GM19025 (cell line): ENCODE measurements around the gene PPP4R4.
"Not testable (repeated sequence)": the region's sequence is repeated elsewhere in the genome, so short reads cannot be mapped to it uniquely, and the experiment has no call there.

Experiments
- ATAC-seq: cut with Tn5 transposase; IDR thresholded peaks from one replicate; pipeline ENCODE4 v1.9.1; 2021; ENCODE audit warnings: mild to moderate bottlenecking, low read depth, moderate library complexity; ENCODE audit not compliant: unreplicated experiment

PPP4R4 gene

DNA sequence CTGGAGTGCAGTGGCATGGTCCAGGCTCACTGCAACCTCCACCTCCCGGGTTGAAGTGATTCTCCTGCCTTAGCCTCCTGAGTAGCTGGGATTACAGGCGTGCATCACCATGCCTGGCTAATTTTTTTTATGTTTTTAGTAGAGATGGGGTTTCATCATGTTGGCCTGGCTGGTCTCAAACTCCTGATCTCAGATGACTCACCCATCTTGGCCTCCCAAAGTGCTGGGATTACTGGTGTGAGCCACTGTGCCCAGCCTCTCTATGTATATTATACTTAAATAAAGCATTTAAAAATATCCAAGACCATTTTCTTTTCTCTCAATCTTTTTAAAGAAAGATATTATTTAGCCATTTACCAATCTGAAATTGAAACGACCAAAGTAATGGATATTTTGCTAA, 90.1 kb downstream of the PPP4R4 start:
- ATAC-seq = not testable (repeated sequence)

DNA sequence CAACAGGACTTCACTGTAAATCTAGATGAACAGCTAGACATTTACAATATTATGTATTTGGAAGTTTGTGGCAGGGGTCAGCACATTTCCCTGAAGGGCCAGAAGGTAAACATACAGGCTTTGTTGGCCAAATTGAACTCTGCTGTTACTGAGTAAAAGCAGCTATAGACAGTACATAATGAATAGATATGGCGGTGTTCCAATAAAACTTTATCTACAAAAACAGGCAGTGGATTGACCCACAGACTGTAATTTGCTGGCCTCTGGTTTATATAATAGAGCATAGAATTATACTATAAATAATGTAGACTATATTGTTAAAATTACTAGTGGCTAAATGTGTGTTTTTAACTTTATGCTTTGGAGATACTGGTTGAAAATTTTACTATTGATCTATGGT, 93.2 kb downstream of the PPP4R4 start:
- ATAC-seq = no peak

DNA sequence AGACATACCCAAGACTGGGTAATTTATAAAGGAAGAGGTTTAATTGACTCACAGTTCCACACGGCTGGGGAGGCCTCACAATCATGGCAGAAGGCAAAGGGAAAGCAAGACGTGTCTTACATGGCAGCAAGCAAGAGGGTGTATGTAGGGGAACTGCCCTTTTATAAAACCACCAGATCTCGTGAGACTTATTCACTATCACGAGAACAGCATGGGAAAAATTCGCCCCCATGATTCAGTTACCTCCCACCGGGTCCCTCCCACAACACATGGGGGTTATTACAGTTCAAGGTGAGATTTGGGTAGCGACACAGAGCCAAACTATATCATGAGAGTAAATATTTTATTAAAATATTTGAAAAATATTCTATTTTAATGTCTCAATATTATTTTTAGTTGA, 94.5 kb downstream of the PPP4R4 start:
- ATAC-seq = not testable (repeated sequence)

DNA sequence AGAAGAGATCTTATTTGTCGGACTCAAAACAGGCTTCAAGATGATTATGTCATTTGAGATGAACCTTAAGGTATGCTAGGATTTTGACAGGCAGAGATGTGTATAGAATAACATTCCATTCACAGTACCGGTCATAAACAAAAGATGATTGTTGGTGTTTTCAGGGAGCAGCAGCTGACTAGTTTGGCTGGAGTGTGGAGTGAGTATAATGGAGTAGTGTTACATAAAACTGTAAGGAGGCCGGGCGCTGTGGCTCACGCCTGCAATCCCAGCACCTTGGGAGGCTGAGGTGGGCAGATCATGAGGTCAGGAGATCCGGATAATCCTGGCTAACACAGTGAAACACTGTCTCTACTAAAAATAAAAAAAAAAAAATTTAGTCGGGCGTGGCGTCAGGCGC, 95.0 kb downstream of the PPP4R4 start:
- no peak for ATAC-seq

DNA sequence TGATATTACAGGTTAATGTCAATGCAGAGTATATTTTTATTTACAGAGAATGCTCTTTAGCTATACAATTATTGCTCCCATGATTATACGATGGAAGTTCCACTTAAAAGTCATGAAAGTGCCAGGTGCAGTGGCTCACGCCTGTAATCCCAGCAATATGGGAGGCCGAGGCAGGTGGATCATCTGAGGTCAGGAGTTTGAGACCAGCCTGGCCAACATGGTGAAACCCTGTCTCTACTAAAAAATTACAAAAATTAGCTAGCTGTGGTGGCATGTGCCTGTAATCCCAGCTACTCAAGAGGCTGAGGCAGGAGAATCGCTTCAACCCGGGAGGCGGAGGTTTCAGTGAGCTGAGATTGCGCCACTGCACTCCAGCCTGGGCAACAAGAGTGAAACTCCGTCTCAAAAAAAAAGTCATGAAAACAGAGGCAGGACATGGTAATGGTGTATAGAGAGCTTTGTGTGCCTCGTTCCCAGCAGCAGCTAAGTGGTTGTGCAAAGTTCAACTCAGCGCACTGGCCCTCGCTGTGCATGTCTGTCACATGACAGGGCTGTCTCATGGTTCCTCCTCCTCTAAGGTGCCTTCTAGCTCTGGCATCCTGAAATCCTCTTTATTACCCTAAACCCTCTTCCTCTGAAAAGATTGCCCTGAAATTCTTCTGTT, 102.9 kb downstream of the PPP4R4 start:
- not testable (repeated sequence) for ATAC-seq

DNA sequence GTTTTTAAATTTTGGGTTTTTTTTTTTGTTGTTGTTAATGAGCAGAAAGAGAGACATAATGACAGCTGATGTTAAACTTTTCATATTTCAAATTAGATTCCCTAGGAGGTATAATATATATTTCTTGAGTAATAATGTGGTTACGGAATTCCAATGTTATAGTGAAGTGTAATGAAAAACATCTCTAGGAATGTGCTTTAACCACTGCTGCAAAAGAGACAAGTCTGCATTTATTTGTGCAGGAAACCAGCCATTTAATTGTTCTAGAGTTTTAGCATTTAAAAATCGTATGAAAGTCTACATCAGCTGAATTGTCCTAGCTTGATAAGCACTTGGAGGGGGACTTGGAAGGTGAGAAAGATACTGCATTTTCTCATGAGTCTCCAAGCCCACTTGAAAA, 104.6 kb downstream of the PPP4R4 start:
- no peak for ATAC-seq

DNA sequence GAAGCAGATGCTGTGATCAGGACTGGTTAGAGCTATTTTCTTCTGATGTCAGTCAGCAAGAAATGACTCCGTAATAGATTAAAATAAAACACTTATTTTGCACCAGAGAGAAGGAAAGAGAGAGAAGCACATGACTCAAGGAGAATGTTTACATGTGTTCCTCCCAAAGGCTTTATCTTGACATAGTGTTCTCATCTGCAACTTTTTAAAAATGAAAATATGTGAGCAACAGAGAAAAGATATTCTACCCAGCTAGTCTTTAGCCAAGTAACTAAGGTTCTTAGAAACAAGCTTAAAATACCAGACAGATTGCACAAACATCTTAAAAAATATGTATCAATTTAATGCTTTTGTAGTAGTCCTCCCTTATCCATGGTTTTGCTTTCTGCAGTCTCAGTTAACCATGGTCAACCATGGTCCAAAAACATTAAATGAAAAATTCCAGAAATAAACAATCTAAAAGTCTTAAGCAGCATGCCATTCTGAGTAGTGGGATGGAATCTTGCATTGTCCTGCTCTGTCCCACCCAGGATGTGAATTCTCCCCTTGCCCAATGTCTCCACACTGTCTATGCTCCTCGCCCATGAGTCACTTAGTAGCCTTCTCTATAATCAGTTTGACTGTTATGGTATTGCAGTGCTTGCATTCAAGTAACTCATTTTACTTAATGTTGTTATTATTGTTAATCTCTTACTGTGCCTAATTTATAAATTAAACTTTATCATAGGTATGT, 109.0 kb downstream of the PPP4R4 start:
- ATAC-seq = no peak

DNA sequence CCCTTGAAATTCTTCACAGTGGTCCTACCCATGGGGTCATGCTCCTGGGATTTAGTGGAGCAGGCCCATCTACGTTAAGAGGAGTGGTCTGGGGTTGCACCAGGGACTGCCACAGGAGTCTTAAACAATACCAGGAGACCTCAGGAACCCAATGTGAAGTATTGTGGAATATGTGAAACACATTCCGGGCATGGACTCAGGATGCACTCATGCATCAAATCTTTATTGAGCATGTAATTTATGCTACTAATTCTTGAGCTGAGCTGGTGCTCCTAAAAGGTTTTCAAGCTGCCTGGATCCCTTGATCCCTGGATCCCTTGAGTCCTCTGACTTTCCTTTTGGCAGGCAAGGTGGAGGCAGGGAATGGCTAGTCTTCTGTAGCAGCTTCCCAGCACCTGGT, 110.1 kb downstream of the PPP4R4 start:
- no peak for ATAC-seq

DNA sequence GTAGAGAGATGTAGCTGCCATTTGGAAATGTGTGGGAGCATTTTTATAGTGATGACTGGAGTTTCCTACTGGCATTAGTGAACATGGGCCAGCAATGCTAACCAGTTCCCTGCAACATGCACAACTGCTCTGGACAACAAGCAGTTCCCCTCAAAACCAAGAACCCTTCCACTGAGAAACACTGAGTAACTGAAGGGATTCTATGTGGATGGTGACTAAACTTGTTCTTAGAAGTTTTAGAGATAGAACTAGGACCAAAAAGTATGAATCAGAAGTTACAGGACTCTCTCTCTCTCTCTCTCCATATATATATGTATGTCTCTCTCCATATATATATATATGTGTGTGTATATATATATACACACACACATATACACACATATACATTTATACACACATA, 111.0 kb downstream of the PPP4R4 start:
- ATAC-seq = no peak

DNA sequence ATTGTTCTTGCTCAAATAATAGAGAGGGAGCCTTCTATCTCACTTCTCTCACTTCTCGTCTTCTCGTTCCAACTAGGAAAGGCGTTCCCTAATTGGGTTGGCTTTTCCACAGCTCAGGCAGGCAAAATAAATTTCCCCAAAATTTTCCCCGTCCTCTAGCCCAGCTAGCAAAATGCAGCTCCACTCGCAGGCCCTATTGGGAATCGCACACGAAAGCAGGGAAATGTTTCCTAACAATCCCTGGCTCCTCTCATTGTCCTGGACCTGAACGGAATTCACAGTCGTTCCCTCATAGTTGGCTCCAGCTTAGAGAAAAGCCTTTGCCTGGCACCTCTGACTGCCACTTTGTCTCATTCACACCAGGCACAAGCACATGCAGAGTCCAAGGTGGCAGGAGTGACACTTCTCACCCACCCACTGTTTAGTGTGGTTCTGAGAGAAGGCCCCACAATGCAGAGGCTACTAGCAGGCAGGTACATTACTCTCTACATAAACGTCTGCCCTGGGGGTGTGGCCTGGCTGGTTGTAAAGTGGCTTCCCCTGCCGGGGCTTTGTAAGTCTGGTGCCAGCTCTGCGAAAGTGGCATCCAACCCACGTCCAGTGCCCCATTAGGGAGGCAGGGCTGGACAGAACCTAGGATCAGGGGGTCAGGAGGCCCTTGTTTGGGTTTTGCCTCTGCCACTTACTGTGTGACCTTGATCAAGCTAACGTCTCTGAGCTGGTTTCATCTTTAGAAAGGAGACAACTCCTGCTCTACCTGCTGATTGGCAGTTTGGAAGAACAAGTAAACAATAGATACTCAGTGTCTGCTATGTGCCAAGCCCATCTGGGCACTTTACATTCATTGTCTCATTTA, 114.7 kb downstream of the PPP4R4 start:
- no peak for ATAC-seq

DNA sequence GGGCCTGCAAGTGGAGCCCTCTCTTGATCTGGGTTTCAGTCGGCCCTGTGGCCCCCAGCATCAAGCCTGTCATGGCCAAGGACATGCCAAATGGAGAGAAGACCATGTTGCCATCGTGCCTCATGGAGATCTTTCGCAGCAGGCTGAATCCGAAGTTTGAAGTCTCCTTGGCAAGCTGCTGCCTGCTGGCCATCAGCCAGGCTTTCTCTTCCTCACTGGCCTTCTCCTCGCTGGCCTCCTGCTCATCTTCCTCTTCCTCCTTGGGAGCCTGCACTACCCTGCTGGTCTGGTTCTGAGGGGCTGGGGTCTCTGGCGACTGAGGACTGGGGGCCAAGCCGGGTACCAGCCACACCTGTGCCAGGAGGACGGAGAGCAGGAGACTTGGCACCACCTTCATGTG, 116.1 kb downstream of the PPP4R4 start:
- ATAC-seq = no peak

DNA sequence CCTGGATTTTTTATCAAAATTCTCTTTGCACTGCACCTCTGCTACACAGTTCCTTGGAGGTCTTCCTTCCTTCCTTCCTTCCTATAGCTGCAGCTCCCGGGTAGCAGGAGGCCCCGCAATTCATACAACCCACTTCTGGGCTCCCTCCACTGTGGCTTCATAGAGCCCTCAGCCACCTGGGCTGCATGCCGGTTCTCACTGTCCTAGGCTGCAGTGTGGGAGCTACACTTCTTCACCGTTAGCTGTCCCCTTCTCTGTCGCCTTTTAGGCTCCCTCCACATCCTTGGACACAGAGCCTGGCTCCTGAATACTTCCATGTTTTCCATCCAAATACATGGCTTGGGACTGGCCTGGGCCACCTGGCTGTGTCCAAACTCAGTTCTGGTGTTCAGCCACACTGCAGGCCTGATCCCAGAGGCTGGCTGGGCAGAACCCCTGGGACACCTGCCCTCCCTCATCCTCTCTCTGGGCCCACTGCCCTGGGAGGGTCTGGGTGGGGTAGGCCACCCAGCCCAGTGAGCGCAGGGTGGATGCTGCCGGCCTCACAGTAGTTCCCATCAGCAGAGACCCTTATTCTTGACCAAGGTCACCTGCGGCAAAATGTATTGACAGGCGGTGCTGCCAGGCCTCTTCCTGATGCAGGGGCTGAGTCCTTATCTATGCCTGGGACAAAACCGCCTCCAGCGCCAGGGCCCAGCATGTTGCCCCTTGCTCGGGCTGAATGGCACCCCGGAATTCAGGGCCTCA, 117.2 kb downstream of the PPP4R4 start:
- ATAC-seq = no peak

DNA sequence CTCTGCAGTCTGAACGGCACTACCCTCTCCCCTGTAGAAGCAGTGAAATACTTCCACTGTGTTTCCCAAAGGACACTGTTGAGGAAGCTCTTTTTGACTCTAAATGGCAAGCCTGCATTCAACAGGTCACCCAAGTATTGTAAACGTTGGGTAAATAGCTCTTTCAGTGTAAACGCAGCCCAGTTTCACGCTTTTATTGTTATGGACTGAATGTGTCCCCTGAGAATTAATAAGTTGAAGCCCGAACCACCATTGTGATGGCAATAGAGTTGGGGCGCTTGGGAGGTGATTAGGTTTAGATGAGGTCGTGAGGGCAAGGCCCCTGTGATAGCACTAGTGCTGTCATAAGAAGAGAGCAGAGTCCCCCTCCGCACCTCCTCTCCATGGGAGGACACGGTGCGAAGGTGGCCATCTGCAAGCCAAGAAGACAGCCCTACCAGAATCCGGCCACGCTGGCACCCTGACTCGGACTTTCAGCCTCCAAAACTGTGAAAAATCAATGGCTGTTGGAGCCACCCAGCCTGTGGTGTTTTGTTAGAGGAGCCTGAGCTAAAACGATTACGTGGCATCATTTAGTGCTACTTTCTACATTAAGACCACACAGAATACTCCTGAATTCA, 117.9 kb downstream of the PPP4R4 start:
- ATAC-seq = no peak

DNA sequence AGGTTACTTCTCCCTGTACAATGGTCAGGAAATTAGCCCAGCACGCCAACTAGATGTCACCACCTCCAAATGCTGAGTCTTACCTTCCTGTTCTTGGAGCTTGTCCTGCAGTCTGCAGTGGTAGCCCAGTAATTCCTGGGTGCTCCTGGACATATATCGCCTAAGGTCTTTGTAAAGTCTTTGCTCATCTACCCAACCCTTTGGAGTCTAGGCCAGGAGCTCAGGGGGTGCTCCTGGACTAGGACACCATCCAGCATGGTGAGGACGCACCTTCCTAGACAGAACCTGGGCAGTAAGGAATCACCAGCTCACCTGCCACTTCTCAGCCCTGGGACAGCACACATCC, 118.4 kb downstream of the PPP4R4 start:
- ATAC-seq = no peak

DNA sequence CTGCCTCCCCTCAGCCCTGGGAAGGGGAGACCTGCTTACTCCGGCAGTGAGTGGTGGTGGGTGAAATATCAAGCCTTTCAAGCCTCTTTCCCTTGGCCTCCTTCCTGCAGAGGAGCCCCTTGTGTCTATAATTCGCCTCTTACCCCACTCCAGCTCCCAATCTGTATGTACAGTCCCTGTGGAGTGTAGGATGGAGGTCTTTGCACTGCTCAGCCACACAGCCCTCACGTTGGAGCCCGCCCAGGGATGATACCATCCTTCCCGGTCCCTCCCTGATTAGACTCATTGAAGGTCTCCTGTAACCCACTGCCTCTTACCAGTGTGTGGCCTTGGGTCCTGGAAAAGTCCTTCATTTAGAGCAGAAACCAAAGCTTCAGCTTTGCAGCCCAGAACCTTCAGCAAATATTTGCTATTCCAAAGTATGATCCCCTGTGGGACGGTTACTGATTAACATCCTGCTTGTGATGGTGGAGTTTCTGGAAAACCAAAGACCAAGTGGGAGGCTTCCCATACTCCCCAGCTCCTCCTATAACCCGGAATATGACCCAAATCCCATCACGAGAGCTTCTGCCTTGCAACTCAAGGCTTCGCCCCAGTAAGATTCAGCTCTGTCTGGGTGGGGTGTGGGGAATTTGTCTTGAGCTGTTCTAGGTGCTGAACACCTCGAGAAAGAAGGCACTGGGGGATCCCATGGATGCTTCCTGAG, 118.9 kb downstream of the PPP4R4 start, which contains the start of gene SERPINA10:
SERPINA10 (minus strand) TSS at position 397 of the 706 bp plus-strand sequence. CDS start 2,675 bp downstream, outside the sequence.
- ATAC-seq = no peak

DNA sequence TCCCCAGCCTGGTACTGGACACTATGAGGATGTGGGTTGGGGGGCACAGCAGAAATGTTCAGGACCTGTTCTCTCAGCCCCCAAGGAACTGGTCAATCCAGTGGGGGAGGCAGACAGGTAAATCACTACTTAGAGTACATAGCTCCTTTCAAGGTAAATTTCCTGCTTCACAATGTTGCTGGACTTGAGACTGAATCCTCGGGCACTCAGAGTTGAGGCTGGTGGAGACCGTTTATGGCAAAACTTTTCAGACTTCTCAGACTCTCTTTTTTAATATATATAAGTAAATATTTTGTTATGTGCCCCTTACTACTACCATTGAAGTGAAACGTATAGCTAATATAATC, 119.4 kb downstream of the PPP4R4 start:
- ATAC-seq = no peak

DNA sequence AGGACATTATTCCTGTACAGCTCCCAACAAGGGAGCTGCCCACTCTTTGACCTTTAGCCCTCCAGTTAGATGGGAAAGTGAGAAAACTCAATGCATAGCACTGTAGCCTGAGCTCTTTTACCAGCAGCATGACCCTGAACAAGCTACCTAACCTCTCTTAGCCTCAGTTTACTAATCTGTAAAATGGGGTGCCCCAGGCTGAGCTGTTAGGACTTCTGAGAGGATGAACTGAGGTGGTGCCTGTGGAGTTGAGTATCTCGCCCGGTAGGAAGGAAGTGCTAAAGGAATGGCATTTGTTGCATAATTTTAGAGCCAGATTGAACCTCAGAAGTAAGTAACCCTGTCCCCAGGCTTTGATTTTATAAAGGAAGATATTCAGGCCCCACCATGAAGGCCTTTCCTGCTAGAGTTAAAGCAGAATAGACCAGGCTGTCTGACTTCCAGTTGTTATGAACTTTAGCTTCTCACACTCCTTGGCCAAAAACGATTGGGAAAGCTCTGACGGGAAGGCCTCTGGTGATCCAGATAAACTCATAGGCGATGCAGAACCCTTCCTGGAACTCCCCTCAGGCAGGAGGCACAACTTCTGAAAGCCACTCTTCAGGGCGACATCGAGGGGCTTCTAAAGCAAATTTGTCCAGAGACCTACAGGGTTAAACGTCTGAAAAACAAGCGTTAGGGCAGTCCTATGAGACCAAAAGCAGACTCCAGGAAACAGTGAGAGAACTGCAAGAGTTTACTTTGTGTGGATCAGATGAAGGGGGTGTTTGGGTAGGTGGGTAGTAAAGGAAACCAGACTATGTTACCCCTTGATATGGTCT, 121.4 kb downstream of the PPP4R4 start:
- ATAC-seq = no peak

DNA sequence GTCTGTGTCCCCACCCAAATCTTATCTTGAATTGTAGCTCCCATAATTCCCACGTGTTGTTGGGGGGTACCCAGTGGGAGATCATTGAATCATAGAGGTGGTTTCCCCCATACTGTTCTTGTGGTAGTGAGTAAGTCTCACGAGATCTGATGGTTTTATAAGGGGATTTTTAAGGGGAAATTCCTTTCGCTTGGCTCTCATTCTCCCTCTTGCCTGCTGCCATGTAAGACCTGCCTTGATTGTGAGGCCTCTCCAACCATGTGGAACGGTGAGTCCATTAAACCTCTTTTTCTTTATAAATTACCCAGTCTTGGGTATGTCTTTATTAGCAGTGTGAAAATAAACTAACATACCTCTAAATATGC, 122.0 kb downstream of the PPP4R4 start:
- not testable (repeated sequence) for ATAC-seq

DNA sequence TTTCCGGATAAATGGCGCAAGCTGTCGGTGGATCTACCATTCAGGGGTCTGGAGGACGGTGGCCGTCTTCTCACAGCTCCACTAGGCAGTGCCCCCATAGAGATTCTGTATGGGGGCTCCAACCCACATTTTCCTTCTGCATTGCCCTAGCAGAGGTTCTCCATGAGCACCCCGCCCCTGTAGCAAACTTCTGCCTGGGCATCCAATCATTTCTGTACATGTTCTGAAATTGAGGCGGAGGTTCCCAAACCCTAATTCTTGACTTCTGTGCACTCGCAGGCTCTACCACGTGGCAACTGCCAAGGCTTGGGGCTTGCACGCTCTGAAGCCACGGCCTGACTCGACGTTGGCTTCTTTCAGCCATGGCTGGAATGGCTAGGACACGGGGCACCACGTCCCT, 124.0 kb downstream of the PPP4R4 start:
- no peak for ATAC-seq
